HG03571 (cell line): ENCODE results near the gene PRSS56.
"Not testable (repeated sequence)": the region's sequence is repeated elsewhere in the genome, so short reads cannot be mapped to it uniquely, and the experiment has no call there.

Experiments
- ATAC-seq: cut with Tn5 transposase; IDR thresholded peaks from one replicate; pipeline ENCODE4 v1.9.1; 2021; ENCODE audit not compliant: unreplicated experiment

The PRSS56 gene

DNA sequence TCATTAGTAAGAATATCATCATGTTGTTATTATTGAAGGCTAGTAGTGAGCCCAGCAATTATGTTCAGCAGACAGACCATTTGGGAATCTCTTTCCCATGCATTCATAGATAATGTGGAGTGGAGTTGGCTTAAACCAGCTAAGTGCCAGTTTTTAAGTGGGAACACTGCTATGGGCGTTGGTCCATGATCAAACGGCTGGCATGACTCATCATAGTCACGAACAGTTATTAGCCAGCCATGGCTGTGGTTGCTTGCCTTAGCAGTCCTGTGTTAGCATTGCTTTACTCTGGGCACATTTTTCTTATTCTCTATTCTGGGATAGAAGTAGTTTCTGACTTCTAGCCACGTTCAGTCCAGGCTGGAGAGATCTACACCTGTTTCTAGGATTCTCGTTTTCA, 48.0 kb downstream of the PRSS56 start:
- ATAC-seq, result no peak

DNA sequence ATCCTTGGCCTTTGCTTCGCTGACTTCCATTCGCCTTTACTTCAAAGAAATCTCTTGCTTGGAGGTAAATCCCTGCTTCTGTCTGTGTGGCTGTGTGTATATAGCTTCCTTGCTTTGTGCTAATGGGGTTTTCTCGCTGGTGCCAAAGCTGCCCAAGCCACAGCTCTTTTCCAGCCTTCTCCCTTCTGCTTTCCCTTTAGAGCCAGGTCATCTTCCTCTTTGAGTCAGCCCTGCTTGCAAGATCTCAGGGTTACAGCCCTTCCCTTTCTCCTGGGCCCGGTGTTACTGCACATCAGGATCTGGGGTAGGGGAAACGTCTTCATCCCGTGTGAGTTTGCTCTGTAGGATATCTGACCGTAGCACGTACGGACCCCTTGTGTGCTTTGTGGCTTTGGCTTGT, 49.4 kb downstream of the PRSS56 start:
- no peak for ATAC-seq

- not testable (repeated sequence) for ATAC-seq
Observed at GRCh38 chr2:232570481-232570880, 50.3 kb downstream of the PRSS56 start.

GRCh38 chr2:232571026-232571474, 50.9 kb downstream of the PRSS56 start:
- no peak for ATAC-seq

DNA sequence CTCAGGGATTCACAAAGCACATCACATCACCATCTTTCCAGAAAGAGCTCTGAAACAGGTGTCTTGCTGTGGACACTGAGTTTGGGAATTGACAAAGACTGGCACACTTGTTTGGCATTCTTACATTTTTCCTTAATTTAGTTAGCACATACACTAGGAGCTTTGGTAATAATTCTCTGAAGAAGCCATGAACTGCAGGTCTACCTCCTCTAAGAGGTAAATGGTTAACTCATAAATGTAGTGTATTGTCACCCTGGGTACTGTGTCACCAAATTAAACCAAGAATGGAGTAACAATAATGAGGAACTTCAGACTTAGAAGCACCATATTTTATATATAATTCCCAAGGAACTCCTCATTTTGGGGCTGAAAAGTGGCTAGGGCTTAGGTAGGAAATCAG, 52.9 kb downstream of the PRSS56 start:
- ATAC-seq, result no peak

- no peak for ATAC-seq
Observed at GRCh38 chr2:232573771-232574435, 53.7 kb downstream of the PRSS56 start.

GRCh38 chr2:232574674-232575403, 54.7 kb downstream of the PRSS56 start:
- ATAC-seq, result no peak
